H9 (cell line): ENCODE measurements around the gene FMN1. TPM values are rescaled to one million over a fixed set of nuclear protein-coding genes. Genes with fewer than 3 reads are reported as not detected.

ENCODE experiments used
- DNase-seq: peaks from one replicate; pipeline ENCODE4 v3.0.0-alpha.2; 2017
- H2AFZ ChIP-seq: one replicate; pipeline ENCODE4 v1.6.1; 2013; ENCODE audit warnings: mild to moderate bottlenecking, low read length, control low read depth, moderate library complexity
- H2AK5ac ChIP-seq: 2 replicates; pipeline ENCODE4 v1.6.1; 2013; ENCODE audit warnings: low read length, control low read depth, mixed read lengths; ENCODE audit not compliant: insufficient read length
- H2BK120ac ChIP-seq: one replicate; pipeline ENCODE4 v1.6.1; 2013; ENCODE audit warnings: low read depth, mild to moderate bottlenecking, low read length, control low read depth, inconsistent platforms; ENCODE audit not compliant: poor library complexity, severe bottlenecking
- H2BK12ac ChIP-seq: 2 replicates; pipeline ENCODE4 v1.6.1; 2013; ENCODE audit warnings: low read length, control low read depth, mixed read lengths, low read depth; ENCODE audit not compliant: insufficient read length
- H2BK15ac ChIP-seq: 2 replicates; pipeline ENCODE4 v1.6.1; 2013; ENCODE audit warnings: low read depth, low read length, control low read depth
- H2BK20ac ChIP-seq: one replicate; pipeline ENCODE4 v1.6.1; 2013; ENCODE audit warnings: low read depth, mild to moderate bottlenecking, low read length, control low read depth, inconsistent platforms; ENCODE audit not compliant: poor library complexity, severe bottlenecking
- H2BK5ac ChIP-seq: 2 replicates; pipeline ENCODE4 v1.6.1; 2013; ENCODE audit warnings: low read length, control low read depth, mixed read lengths; ENCODE audit not compliant: insufficient read length
- H3K14ac ChIP-seq: 2 replicates; pipeline ENCODE4 v1.6.1; 2013; ENCODE audit warnings: low read length, control low read depth; ENCODE audit not compliant: insufficient read depth
- H3K18ac ChIP-seq: 2 replicates; pipeline ENCODE4 v1.6.1; 2013; ENCODE audit warnings: low read depth, mild to moderate bottlenecking, mixed read lengths, low read length, control low read depth; ENCODE audit not compliant: insufficient read length
- H3K23ac ChIP-seq: 2 replicates; pipeline ENCODE4 v1.6.1; 2013; ENCODE audit warnings: low read length, control low read depth, mixed read lengths, low read depth; ENCODE audit not compliant: insufficient read length
- H3K23me2 ChIP-seq: 2 replicates; pipeline ENCODE4 v1.6.1; 2013; ENCODE audit warnings: low read depth, mild to moderate bottlenecking, mixed read lengths, low read length, control low read depth; ENCODE audit not compliant: insufficient read length, poor library complexity, severe bottlenecking
- H3K27ac ChIP-seq: 2 replicates; pipeline ENCODE4 v1.5.1; 2013; ENCODE audit warnings: low read length, control low read depth, mixed read lengths, low read depth; ENCODE audit not compliant: insufficient read length
- H3K27me3 ChIP-seq: 2 replicates; pipeline ENCODE4 v1.6.1; 2013; ENCODE audit warnings: low read length, control low read depth, inconsistent platforms; ENCODE audit not compliant: insufficient read depth
- H3K4ac ChIP-seq: 2 replicates; pipeline ENCODE4 v1.6.1; 2013; ENCODE audit warnings: low read depth, mild to moderate bottlenecking, control low read depth, inconsistent platforms, low read length, moderate library complexity
- H3K4me1 ChIP-seq: 2 replicates; pipeline ENCODE4 v1.6.1; 2013; ENCODE audit warnings: low read length, control low read depth, inconsistent platforms; ENCODE audit not compliant: insufficient read depth
- H3K4me2 ChIP-seq: 2 replicates; pipeline ENCODE4 v1.6.1; 2013; ENCODE audit warnings: low read length, control low read depth, mixed read lengths; ENCODE audit not compliant: insufficient read length, insufficient read depth
- H3K56ac ChIP-seq: 2 replicates; pipeline ENCODE4 v1.6.1; 2013; ENCODE audit warnings: low read depth, mild to moderate bottlenecking, mixed read lengths, low read length, control low read depth; ENCODE audit not compliant: insufficient read length
- H3K79me1 ChIP-seq: 2 replicates; pipeline ENCODE4 v1.6.1; 2013; ENCODE audit warnings: low read depth, mild to moderate bottlenecking, moderate library complexity, low read length, control low read depth, inconsistent platforms; ENCODE audit not compliant: insufficient read depth, poor library complexity, severe bottlenecking
- H3K79me2 ChIP-seq: 2 replicates; pipeline ENCODE4 v1.6.1; 2013; ENCODE audit warnings: low read length, control low read depth, inconsistent platforms; ENCODE audit not compliant: insufficient read depth
- H3K9ac ChIP-seq: 2 replicates; pipeline ENCODE4 v1.6.1; 2013; ENCODE audit warnings: low read length, control low read depth, mixed read lengths; ENCODE audit not compliant: insufficient read length; ENCODE audit errors: extremely low read depth
- H3K9me3 ChIP-seq: one replicate; pipeline ENCODE4 v1.6.1; 2013; ENCODE audit warnings: low read depth, low read length, inconsistent platforms; ENCODE audit not compliant: control insufficient read depth
- H3T11ph ChIP-seq: one replicate; pipeline ENCODE4 v1.6.1; 2013; ENCODE audit warnings: mild to moderate bottlenecking, low read length, control low read depth, inconsistent platforms
- H4K20me1 ChIP-seq: one replicate; pipeline ENCODE4 v1.6.1; 2013; ENCODE audit not compliant: control insufficient read depth, insufficient read length, insufficient read depth
- H4K5ac ChIP-seq: 2 replicates; pipeline ENCODE4 v1.6.1; 2013; ENCODE audit warnings: low read depth, mild to moderate bottlenecking, mixed read lengths, low read length, control low read depth; ENCODE audit not compliant: insufficient read length
- H4K8ac ChIP-seq: replicated peaks from 2 replicates; pipeline ENCODE4 v1.6.1; 2013; ENCODE audit warnings: low read length, control low read depth, mixed read lengths, low read depth; ENCODE audit not compliant: insufficient read length
- H4K91ac ChIP-seq: 2 replicates; pipeline ENCODE4 v1.6.1; 2013; ENCODE audit warnings: low read depth, mild to moderate bottlenecking, moderate library complexity, mixed read lengths, low read length, control low read depth; ENCODE audit not compliant: insufficient read length
- H3K27ac Mint-ChIP-seq, 3 experiments: 2 replicates in 2 of 3; 3 replicates in 1 of 3; pipeline ENCODE4 v1.8.0; 2020 to 2021; ENCODE audit warnings: mixed read lengths in 3 of 3, mild to moderate bottlenecking in 1 of 3, moderate library complexity in 1 of 3
- H3K27me3 Mint-ChIP-seq: 2 replicates; pipeline ENCODE4 v1.8.0; 2021; ENCODE audit warnings: low read depth, mild to moderate bottlenecking, moderate library complexity, mixed read lengths
- H3K36me3 Mint-ChIP-seq, 3 experiments: 2 replicates in 2 of 3; 3 replicates in 1 of 3; pipeline ENCODE4 v1.8.0; 2020 to 2021; ENCODE audit warnings: low read depth in 3 of 3, mixed read lengths in 3 of 3; ENCODE audit not compliant: insufficient read depth in 1 of 3
- H3K4me1 Mint-ChIP-seq, 2 experiments: 2 replicates each; pipeline ENCODE4 v1.8.0; 2020; ENCODE audit warnings: mixed read lengths in 2 of 2
- H3K4me3 Mint-ChIP-seq, 2 experiments: 2 replicates in 1 of 2; 3 replicates in 1 of 2; pipeline ENCODE4 v1.8.0; 2020 to 2021; ENCODE audit warnings: mild to moderate bottlenecking in 2 of 2, mixed read lengths in 2 of 2, moderate library complexity in 1 of 2
- H3K9me3 Mint-ChIP-seq, 2 experiments: 2 replicates in 1 of 2; 3 replicates in 1 of 2; pipeline ENCODE4 v1.8.0; 2020; ENCODE audit warnings: mild to moderate bottlenecking in 2 of 2, mixed read lengths in 2 of 2, moderate library complexity in 1 of 2
- WGBS: extraction: QIAGEN DNeasy Blood & Tissue Kit; methylation state at CpG from one replicate; pipeline ENCODE4 v1.1.7; 2013; ENCODE audit warnings: missing lambda C conversion rate, low lambda C conversion rate, mixed read lengths; ENCODE audit not compliant: insufficient read length; ENCODE audit errors: extremely low coverage; 5-methylcytosine and 5-hydroxymethylcytosine counted together
- total RNA-seq: library from RNA; stranded (reverse); gene quantifications from 2 replicates; pipeline ENCODE4 v1.2.1, GENCODE V29; 2021
- TF ChIP-seq, protein P1 (sequence below): fragments of 200-600 bp; sonication (generic); conservative IDR thresholded peaks from 3 replicates; pipeline ENCODE4 v1.8.0; 2021; ENCODE audit warnings: antibody characterized with exemption, mild to moderate bottlenecking

FMN1 gene
- total RNA-seq, 1 experiment from 2014 or later: 1.9 TPM

GRCh38 chr15:33055962-33056361 is 138.6 kb downstream of the FMN1 start:
- H3T11ph ChIP-seq: no peak overlapping the region
- no peaks in the 10 kb centered on the region for H4K20me1 ChIP-seq
- H2BK5ac ChIP-seq: no peak overlapping the region
- Mint-ChIP-seq H3K4me1 (no peaks in the 10 kb centered on the region), H3K4me3 (no peak overlapping the region), H3K27ac (no peak overlapping the region), H3K27me3 (no peaks in the 10 kb centered on the region; the same call in 1 of the 2 replicates), H3K9me3 (peaks cover 15 to 16% of the 10 kb centered on the region in 2 experiments), H3K36me3 (peaks cover 11 to 15% (median 13%) of the 10 kb centered on the region in 3 experiments)
- H2AK5ac ChIP-seq: no peak overlapping the region
- no peak overlapping the region for H3K4me2 ChIP-seq
- H3K14ac ChIP-seq: no peak overlapping the region
- no peaks in the 10 kb centered on the region for H3K79me1 ChIP-seq
- H2BK20ac ChIP-seq: no peak overlapping the region
- H3K23ac ChIP-seq: no peak overlapping the region
- no peak overlapping the region for H2BK120ac ChIP-seq
- H3K27ac ChIP-seq: no peak overlapping the region
- no peak overlapping the region for H4K5ac ChIP-seq
- H2BK15ac ChIP-seq: no peak overlapping the region
- TF ChIP-seq, protein P1, sequence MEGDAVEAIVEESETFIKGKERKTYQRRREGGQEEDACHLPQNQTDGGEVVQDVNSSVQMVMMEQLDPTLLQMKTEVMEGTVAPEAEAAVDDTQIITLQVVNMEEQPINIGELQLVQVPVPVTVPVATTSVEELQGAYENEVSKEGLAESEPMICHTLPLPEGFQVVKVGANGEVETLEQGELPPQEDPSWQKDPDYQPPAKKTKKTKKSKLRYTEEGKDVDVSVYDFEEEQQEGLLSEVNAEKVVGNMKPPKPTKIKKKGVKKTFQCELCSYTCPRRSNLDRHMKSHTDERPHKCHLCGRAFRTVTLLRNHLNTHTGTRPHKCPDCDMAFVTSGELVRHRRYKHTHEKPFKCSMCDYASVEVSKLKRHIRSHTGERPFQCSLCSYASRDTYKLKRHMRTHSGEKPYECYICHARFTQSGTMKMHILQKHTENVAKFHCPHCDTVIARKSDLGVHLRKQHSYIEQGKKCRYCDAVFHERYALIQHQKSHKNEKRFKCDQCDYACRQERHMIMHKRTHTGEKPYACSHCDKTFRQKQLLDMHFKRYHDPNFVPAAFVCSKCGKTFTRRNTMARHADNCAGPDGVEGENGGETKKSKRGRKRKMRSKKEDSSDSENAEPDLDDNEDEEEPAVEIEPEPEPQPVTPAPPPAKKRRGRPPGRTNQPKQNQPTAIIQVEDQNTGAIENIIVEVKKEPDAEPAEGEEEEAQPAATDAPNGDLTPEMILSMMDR: no peak
- no peak overlapping the region for H4K8ac ChIP-seq
- H3K4ac ChIP-seq: no peak overlapping the region
- peaks cover 4% of the 10 kb centered on the region for H3K9me3 ChIP-seq
- WGBS: no CpG with 5 or more reads among the region's 2 CpGs
- DNase-seq: no peak
- no peak overlapping the region for H3K56ac ChIP-seq
- no peaks in the 10 kb centered on the region for H3K79me2 ChIP-seq
- H3K4me1 ChIP-seq: no peaks in the 10 kb centered on the region
- H2AFZ ChIP-seq: no peak overlapping the region
- no peaks in the 10 kb centered on the region for H3K27me3 ChIP-seq
- no peak overlapping the region for H2BK12ac ChIP-seq
- no peaks in the 10 kb centered on the region for H3K23me2 ChIP-seq
- H3K9ac ChIP-seq: no peak overlapping the region
- H3K18ac ChIP-seq: no peak overlapping the region
- H4K91ac ChIP-seq: no peak overlapping the region
